GM21576 (cell line): Measurements from ENCODE around the gene MGAT3.

Experiments used
- ATAC-seq: cut with Tn5 transposase; IDR thresholded peaks from one replicate; pipeline ENCODE4 v1.9.1; 2021; ENCODE audit warnings: mild to moderate bottlenecking, moderate library complexity; ENCODE audit not compliant: unreplicated experiment

Gene MGAT3

GRCh38 chr22:39427751-39428596, 28.8 kb upstream of the MGAT3 start:
- ATAC-seq = no peak

- no peak for ATAC-seq
Observed at GRCh38 chr22:39428597-39429071, 28.2 kb upstream of the MGAT3 start.

- ATAC-seq = no peak
Observed at GRCh38 chr22:39429186-39429585, 27.6 kb upstream of the MGAT3 start.

GRCh38 chr22:39429916-39430575, 26.8 kb upstream of the MGAT3 start:
- no peak for ATAC-seq

GRCh38 chr22:39430576-39431150, 26.1 kb upstream of the MGAT3 start:
- ATAC-seq = no peak

GRCh38 chr22:39431216-39431801, 25.5 kb upstream of the MGAT3 start:
- ATAC-seq = no peak

GRCh38 chr22:39431821-39432251, 25.0 kb upstream of the MGAT3 start:
- ATAC-seq = no peak

GRCh38 chr22:39432361-39432811, 24.4 kb upstream of the MGAT3 start:
- ATAC-seq = no peak

GRCh38 chr22:39433476-39434242, 23.2 kb upstream of the MGAT3 start:
- no peak for ATAC-seq

- ATAC-seq = no peak
Observed at GRCh38 chr22:39434243-39434653, 22.6 kb upstream of the MGAT3 start.

- no peak for ATAC-seq
Observed at GRCh38 chr22:39434721-39435120, 22.1 kb upstream of the MGAT3 start.

- ATAC-seq = no peak
Observed at GRCh38 chr22:39435616-39436015, 21.2 kb upstream of the MGAT3 start.

GRCh38 chr22:39437791-39438704, 18.8 kb upstream of the MGAT3 start:
- ATAC-seq = no peak

GRCh38 chr22:39439170-39439569, 17.6 kb upstream of the MGAT3 start:
- ATAC-seq = no peak

GRCh38 chr22:39443398-39443797, 13.4 kb upstream of the MGAT3 start:
- no peak for ATAC-seq

GRCh38 chr22:39444247-39444800, 12.5 kb upstream of the MGAT3 start:
- ATAC-seq = no peak

GRCh38 chr22:39444937-39445465, 11.8 kb upstream of the MGAT3 start:
- no peak for ATAC-seq

GRCh38 chr22:39445678-39446077, 11.1 kb upstream of the MGAT3 start:
- ATAC-seq = no peak

- peak; percentile 25 for ATAC-seq
Observed at GRCh38 chr22:39446239-39446721, 10.5 kb upstream of the MGAT3 start.
